Activated T-helper 9 cell treated with anti-CD3 and anti-CD28 coated beads, Interleukin-2, amount 50 U/mL, for 16 hours (primary cell): Measurements from ENCODE around the gene SLC12A9.
"Not testable (repeated sequence)": the region's sequence is repeated elsewhere in the genome, so short reads cannot be mapped to it uniquely, and the experiment has no call there.

Experiments
- DNase-seq: peaks from one replicate; pipeline ENCODE4 v3.0.0-alpha.2; 2020; ENCODE audit warnings: low read depth

Gene SLC12A9

DNA sequence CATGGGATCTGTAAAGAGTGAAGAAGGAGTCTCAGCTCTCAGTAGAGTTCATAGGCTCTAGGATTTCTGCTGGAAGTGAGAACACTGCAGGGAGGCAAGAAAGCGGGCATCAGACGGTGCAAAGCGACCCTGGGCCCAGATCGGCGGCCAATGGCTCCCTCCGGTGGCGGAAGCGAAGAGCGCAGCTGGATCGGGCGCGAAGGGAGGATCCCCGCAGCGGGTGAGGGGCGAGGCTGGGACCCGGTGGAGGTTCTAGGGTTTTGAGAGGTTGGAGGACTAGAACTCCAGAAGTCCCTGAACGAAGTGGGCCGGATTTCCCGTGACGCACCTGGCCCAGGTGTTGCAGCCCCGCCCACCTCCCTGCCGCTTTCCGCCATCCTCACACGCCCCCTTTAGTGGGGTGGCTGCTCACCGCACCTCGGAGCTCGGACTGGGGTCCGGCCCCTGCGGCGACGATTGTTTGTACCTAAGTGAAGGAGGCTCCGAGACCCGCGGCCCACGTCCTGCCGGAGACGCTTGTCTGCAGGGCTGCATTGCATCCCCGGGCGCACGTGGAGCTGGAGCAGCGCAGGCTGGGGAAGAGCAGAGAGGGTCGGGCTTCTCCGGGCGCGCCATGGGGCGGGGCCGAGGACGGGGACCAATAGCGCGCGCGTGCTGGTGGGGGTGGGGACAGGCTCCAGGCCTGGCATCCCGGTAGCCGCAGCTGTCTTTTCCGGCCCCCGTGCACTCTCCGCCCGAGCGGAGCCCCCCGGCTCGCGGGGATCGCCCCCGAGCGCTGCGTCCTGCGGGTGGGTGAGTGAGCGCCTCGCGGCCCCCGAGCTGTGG lies at the start of gene SLC12A9:
Gene SLC12A9, plus strand, starts transcription at position 666 of the 825 bp plus-strand sequence. CDS start 1,485 bp downstream, outside the sequence.
- peak; percentile 79 for DNase-seq

DNA sequence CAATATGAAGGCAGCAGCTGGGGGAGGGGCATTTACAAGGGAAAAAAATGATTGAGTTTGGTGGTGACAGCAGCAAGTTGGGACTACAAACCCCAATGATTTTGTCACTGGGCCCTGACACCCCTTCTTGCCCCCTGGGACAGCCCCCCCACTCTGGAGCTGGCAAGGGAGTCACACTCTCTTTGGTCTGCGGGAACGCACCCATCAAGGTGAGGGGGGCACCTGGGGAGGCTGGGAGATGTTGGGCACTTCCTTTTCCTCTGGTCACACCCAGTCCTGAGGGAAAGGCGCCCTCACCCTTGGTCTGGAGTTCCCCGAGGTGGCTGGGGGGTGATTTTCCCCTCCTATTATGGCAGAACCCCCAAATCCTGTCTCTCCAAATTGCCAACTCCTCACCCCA lies 49.6 kb upstream of the SLC12A9 start:
- DNase-seq = no peak

DNA sequence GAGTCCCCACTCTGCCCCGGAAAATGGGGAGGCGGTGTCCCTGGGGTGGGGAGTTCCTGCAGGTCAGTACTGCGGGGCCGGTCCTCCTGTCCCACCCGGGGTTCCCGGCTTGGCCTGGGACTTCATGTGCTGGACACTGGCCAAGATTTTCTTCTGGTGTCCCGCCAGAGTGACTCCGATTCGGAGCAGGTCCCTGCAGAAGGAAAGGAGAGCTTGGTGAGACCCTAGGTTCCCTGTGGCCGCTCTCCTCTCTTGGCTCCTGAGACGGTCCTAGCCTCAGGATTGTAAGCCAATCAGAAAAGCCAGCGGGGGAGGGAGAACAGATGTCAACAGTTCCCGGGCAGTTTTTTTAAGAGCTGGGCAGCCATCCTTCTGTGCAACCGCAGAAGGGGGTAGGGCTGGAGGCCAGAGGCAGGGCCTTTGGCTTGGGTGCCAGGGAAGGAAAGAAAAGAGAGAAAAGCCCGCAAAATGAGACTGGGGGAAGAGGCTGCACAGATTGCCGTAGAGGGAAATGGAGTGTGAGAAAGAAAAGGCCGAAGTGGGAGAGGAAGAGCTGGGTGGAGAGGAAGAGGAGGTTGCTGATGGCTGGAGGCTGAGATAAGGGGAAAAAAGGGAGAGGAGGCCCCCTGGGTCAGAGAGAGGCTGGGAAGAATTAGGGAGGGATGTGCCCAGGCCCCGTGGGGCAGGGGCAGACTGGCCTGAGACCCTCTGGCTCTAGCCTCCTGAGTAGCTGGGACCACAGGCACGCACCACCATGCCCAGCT lies 48.9 kb upstream of the SLC12A9 start:
- no peak for DNase-seq

GRCh38 chr7:100804681-100805431 lies 47.7 kb upstream of the SLC12A9 start:
- DNase-seq = no peak

DNA sequence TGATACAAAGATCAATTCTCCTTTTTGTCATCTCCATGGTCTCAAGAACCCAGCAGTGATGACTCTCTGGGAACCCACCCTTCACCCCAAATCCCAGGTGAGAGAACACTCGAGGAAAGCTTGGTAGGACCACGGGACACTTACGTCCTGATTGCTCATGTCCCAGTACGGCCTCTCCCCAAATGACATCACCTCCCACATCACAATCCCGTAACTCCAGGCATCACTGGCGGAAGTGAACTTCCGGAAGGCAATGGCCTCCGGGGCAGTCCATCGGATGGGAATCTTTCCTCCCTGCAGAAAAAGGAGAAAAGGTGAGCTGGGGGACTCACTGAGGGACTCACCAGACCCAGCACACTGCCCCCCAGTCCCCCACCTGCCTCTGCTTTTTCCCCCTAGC lies 46.2 kb upstream of the SLC12A9 start:
- no peak for DNase-seq

- DNase-seq = not testable (repeated sequence)
Measured at GRCh38 chr7:100806883-100807282, 45.6 kb upstream of the SLC12A9 start.

- no peak for DNase-seq
Measured at GRCh38 chr7:100808354-100808875, 44.1 kb upstream of the SLC12A9 start.

DNA sequence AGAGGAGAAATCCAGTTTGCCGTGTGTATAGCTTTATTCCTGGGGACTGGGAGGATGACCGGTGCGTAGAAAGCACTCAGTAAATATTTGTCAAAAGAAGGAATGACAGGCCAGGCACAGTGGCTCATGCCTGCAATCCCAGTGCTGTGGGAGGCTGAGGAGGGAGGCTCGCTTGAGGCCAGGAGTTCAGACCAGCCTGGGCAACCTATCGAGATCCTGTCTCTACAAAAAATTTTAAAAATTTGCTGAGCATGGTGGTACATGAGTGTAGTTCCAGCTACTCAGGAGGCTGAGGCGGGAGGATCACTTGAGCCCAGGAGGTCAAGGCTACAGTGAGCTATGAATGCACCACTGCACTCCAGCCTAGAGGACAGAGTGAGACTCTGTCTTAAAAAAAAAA lies 41.0 kb upstream of the SLC12A9 start:
- no peak for DNase-seq

- DNase-seq = no peak
Measured at GRCh38 chr7:100812729-100813128, 39.8 kb upstream of the SLC12A9 start.

GRCh38 chr7:100816515-100816914 lies 36.0 kb upstream of the SLC12A9 start:
- not testable (repeated sequence) for DNase-seq

GRCh38 chr7:100817097-100817496 lies 35.4 kb upstream of the SLC12A9 start:
- no peak for DNase-seq

- DNase-seq = no peak
Measured at GRCh38 chr7:100818366-100818765, 34.1 kb upstream of the SLC12A9 start.

DNA sequence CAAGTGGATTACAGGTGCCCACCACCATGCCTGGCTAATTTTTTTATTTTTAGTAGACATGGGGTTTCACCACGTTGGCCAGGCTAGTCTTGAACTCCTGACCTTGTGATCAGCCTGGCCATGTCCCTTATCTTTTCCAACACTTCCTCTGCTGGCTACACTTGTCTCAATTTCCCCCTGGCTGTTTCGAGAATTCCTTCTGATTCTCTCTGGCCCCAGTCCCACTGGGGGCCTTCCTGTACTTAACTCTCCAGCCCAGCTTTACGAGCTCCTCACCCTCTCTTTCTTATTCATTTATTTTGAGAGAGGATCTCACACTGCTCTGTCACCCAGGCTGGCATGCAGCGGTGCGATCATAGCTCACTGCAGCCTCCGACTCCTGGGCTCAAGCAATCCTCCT lies 33.7 kb upstream of the SLC12A9 start:
- DNase-seq = no peak

- DNase-seq = no peak
Measured at GRCh38 chr7:100819586-100819985, 32.9 kb upstream of the SLC12A9 start.

DNA sequence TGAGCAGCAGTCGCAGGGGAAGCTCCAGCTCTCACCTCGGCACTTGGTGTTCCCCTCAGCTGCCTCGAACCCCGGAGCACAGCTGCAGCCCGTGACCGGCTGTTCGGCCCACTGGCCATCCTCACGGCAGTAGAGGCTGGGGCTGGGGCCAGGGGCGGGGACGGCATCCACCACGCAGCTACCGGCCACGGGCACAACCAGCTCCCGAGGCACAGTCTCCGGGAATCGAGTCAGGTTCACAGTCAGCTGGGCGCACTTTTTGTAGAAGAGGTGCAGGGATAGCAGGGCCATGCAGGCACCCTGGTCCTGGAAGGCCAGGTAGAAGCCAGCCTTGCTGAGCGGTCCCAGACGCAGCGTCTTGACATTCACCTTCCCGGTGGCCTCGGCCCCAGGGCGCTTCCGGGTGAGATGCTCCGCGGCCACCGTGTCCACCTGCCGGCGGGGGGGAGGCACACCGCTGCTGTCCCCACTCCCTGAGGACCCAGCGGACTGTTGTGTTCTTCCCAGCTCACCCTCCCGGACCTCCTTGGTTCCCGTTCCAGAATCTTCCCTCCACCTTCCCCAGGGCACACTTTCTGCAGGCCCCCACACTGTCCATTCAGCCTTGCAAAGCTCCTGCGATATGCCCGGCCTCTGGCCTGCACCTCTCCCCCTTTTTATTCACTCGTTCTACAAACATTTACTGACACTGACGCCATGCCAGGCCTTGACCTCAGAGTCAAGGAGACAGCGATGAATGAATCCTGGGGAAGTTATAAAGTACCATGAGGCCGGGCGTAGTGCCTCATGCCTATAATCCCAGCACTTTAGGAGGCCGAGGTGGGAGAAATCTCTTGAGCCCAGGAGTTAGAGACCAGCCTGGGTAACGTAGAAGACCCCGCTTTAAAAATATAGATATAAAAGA lies 30.0 kb upstream of the SLC12A9 start:
- DNase-seq = no peak

GRCh38 chr7:100823140-100823525 lies 29.4 kb upstream of the SLC12A9 start:
- DNase-seq = no peak

- no peak for DNase-seq
Measured at GRCh38 chr7:100823534-100823933, 29.0 kb upstream of the SLC12A9 start.

- no peak for DNase-seq
Measured at GRCh38 chr7:100824499-100825214, 27.9 kb upstream of the SLC12A9 start.

GRCh38 chr7:100825215-100825671 lies 27.3 kb upstream of the SLC12A9 start:
- no peak for DNase-seq

DNA sequence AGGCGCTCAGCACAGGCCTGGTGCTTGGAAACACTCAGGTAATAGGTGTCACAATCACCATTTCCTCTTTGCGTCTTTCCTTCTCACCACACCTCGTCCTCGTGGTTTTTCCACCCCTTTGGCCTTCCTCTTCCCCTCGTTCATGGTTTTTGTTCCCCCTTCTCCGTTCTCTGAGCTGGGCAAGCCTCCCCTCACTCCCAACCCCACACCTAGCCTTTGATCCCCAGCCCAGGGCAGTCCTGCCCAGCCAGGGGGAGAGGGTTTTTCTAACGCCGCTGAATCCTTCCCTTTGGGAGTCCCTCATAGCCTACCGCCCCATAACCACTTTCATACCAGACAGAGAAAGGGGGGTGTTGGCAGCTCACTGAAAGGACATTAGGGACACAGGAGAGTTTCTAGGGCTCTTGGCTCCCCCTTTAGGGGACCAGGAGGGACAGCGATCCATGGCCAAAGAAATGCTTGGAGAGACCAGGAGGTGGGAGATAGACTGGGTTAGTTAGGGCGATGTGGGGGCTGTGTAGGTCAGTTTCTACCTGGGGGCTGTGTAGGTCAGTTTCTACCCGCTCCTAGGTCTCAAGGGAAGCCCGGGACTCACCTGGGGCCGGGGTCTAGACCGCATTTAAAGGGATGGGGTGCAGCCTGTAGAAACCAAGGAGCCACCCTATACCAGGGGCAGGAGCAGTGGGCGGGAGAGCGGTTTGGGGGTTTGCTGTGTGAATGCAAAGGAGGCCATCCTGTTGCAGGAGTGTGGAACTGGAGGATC lies 26.6 kb upstream of the SLC12A9 start:
- DNase-seq = no peak
